T-helper 1 cell treated with Interleukin-12 subunit alpha and Interleukin-12 subunit beta and Interleukin-4 antibody, amounts not matched to agents 30 μg/mL and 1 μg/mL, for 36 hours (primary cell): ENCODE data around the gene ALOX5.
A peak's percentile ranks its signal among the peaks of the same experiment; 100 is the strongest.
"Not testable (repeated sequence)": the region's sequence is repeated elsewhere in the genome, so short reads cannot be mapped to it uniquely, and the experiment has no call there.

Experiments used
- H3K27ac Mint-ChIP-seq: one replicate; pipeline ENCODE4 v1.8.0; 2021; ENCODE audit warnings: mild to moderate bottlenecking, mixed read lengths
- H3K27me3 Mint-ChIP-seq: one replicate; pipeline ENCODE4 v1.8.0; 2021; ENCODE audit warnings: low read depth, mixed read lengths
- H3K36me3 Mint-ChIP-seq: one replicate; pipeline ENCODE4 v1.8.0; 2021; ENCODE audit warnings: low read depth, mixed read lengths
- H3K4me1 Mint-ChIP-seq: one replicate; pipeline ENCODE4 v1.8.0; 2021; ENCODE audit warnings: low read depth, mixed read lengths
- H3K4me3 Mint-ChIP-seq: one replicate; pipeline ENCODE4 v1.8.0; 2021; ENCODE audit warnings: mild to moderate bottlenecking, moderate library complexity, mixed read lengths
- H3K9me3 Mint-ChIP-seq: one replicate; pipeline ENCODE4 v1.8.0; 2021; ENCODE audit warnings: mixed read lengths

ALOX5 gene

GRCh38 chr10:45367643-45368042 lies 6.4 kb upstream of the ALOX5 start:
- not testable (repeated sequence) for H3K4me3 Mint-ChIP-seq, H3K36me3 Mint-ChIP-seq, H3K27ac Mint-ChIP-seq, H3K9me3 Mint-ChIP-seq, H3K4me1 Mint-ChIP-seq
- peaks cover 76% of the 10 kb centered on the region for H3K27me3 Mint-ChIP-seq

- peaks cover 9% of the 10 kb centered on the region for H3K36me3 Mint-ChIP-seq
- H3K27ac Mint-ChIP-seq: no peak overlapping the region
- no peak overlapping the region for H3K4me3 Mint-ChIP-seq
- H3K27me3 Mint-ChIP-seq: peaks cover 77% of the 10 kb centered on the region
- H3K4me1 Mint-ChIP-seq: peaks cover 6% of the 10 kb centered on the region
- H3K9me3 Mint-ChIP-seq: no peaks in the 10 kb centered on the region
Measured at GRCh38 chr10:45368181-45368580, 5.8 kb upstream of the ALOX5 start.

- no peak overlapping the region for H3K4me3 Mint-ChIP-seq
- no peaks in the 10 kb centered on the region for H3K9me3 Mint-ChIP-seq
- H3K27me3 Mint-ChIP-seq: peaks cover 69% of the 10 kb centered on the region
- peaks cover 7% of the 10 kb centered on the region for H3K36me3 Mint-ChIP-seq
- peaks cover 15% of the 10 kb centered on the region for H3K4me1 Mint-ChIP-seq
- H3K27ac Mint-ChIP-seq: no peak overlapping the region
Measured at GRCh38 chr10:45370202-45370955, 3.6 kb upstream of the ALOX5 start.

- peaks cover 74% of the 10 kb centered on the region for H3K27me3 Mint-ChIP-seq
- H3K27ac Mint-ChIP-seq: no peak overlapping the region
- H3K4me3 Mint-ChIP-seq: no peak overlapping the region
- no peaks in the 10 kb centered on the region for H3K9me3 Mint-ChIP-seq
- H3K4me1 Mint-ChIP-seq: peaks cover 25% of the 10 kb centered on the region
- H3K36me3 Mint-ChIP-seq: peaks cover 10% of the 10 kb centered on the region
Measured at GRCh38 chr10:45371560-45371959, 2.5 kb upstream of the ALOX5 start.

GRCh38 chr10:45372251-45372951 lies 1.6 kb upstream of the ALOX5 start:
- Mint-ChIP-seq H3K4me3 (peak overlapping the region; percentile 88), H3K36me3 (peaks cover 7% of the 10 kb centered on the region), H3K27ac (no peak overlapping the region), H3K4me1 (peaks cover 29% of the 10 kb centered on the region), H3K27me3 (peaks cover 73% of the 10 kb centered on the region), H3K9me3 (no peaks in the 10 kb centered on the region)

GRCh38 chr10:45373003-45373575 lies 927 bp upstream of the ALOX5 start:
- peak overlapping the region; percentile 16 for H3K27ac Mint-ChIP-seq
- H3K4me1 Mint-ChIP-seq: peaks cover 36% of the 10 kb centered on the region
- H3K4me3 Mint-ChIP-seq: peak overlapping the region; percentile 88
- peaks cover 73% of the 10 kb centered on the region for H3K27me3 Mint-ChIP-seq
- peaks cover 9% of the 10 kb centered on the region for H3K36me3 Mint-ChIP-seq
- no peaks in the 10 kb centered on the region for H3K9me3 Mint-ChIP-seq

- H3K4me1 Mint-ChIP-seq: peaks cover 35% of the 10 kb centered on the region
- H3K4me3 Mint-ChIP-seq: peak overlapping the region; percentile 77
- H3K36me3 Mint-ChIP-seq: peaks cover 9% of the 10 kb centered on the region
- H3K27ac Mint-ChIP-seq: no peak overlapping the region
- H3K9me3 Mint-ChIP-seq: no peaks in the 10 kb centered on the region
- peaks cover 60% of the 10 kb centered on the region for H3K27me3 Mint-ChIP-seq
Measured at GRCh38 chr10:45374350-45375052, 485 bp downstream of the ALOX5 start.

GRCh38 chr10:45375101-45375500 lies 1.1 kb downstream of the ALOX5 start:
- Mint-ChIP-seq H3K27me3 (peaks cover 54% of the 10 kb centered on the region), H3K36me3 (peaks cover 12% of the 10 kb centered on the region), H3K27ac (no peak overlapping the region), H3K4me1 (peaks cover 35% of the 10 kb centered on the region), H3K9me3 (no peaks in the 10 kb centered on the region), H3K4me3 (peak overlapping the region; percentile 77)

GRCh38 chr10:45375716-45376231 lies 1.8 kb downstream of the ALOX5 start:
- Mint-ChIP-seq H3K36me3 (peaks cover 12% of the 10 kb centered on the region), H3K4me1 (peaks cover 35% of the 10 kb centered on the region)

GRCh38 chr10:45376371-45376801 lies 2.4 kb downstream of the ALOX5 start:
- peaks cover 12% of the 10 kb centered on the region for H3K36me3 Mint-ChIP-seq
- H3K4me1 Mint-ChIP-seq: peaks cover 35% of the 10 kb centered on the region
- H3K4me3 Mint-ChIP-seq: no peak overlapping the region
- no peak overlapping the region for H3K27ac Mint-ChIP-seq
- peaks cover 45% of the 10 kb centered on the region for H3K27me3 Mint-ChIP-seq
- no peaks in the 10 kb centered on the region for H3K9me3 Mint-ChIP-seq

More at GRCh38 chr10:45375716-45376231, 1.8 kb downstream of the ALOX5 start:
- Mint-ChIP-seq H3K27me3 (peaks cover 48% of the 10 kb centered on the region), H3K27ac (no peak overlapping the region), H3K4me3 (peak overlapping the region; percentile 77), H3K9me3 (no peaks in the 10 kb centered on the region)

GRCh38 chr10:45377321-45377720 lies 3.3 kb downstream of the ALOX5 start:
- Mint-ChIP-seq H3K27me3 (peaks cover 36% of the 10 kb centered on the region), H3K4me3 (no peak overlapping the region), H3K9me3 (no peaks in the 10 kb centered on the region), H3K36me3 (peaks cover 12% of the 10 kb centered on the region), H3K4me1 (peaks cover 39% of the 10 kb centered on the region), H3K27ac (no peak overlapping the region)

GRCh38 chr10:45377858-45378257 lies 3.8 kb downstream of the ALOX5 start:
- H3K4me1 Mint-ChIP-seq: peaks cover 37% of the 10 kb centered on the region

GRCh38 chr10:45378914-45379726 lies 5.1 kb downstream of the ALOX5 start:
- peaks cover 23% of the 10 kb centered on the region for H3K27me3 Mint-ChIP-seq
- peaks cover 32% of the 10 kb centered on the region for H3K4me1 Mint-ChIP-seq
- peaks cover 10% of the 10 kb centered on the region for H3K36me3 Mint-ChIP-seq
- no peak overlapping the region for H3K4me3 Mint-ChIP-seq
- no peak overlapping the region for H3K27ac Mint-ChIP-seq
- H3K9me3 Mint-ChIP-seq: no peaks in the 10 kb centered on the region

More at GRCh38 chr10:45377858-45378257, 3.8 kb downstream of the ALOX5 start:
- H3K9me3 Mint-ChIP-seq: no peaks in the 10 kb centered on the region
- peaks cover 31% of the 10 kb centered on the region for H3K27me3 Mint-ChIP-seq
- H3K36me3 Mint-ChIP-seq: peaks cover 12% of the 10 kb centered on the region
- H3K27ac Mint-ChIP-seq: no peak overlapping the region
- H3K4me3 Mint-ChIP-seq: no peak overlapping the region
